ENCODE data around the gene SPHKAP. TPM values are rescaled to one million over a fixed set of nuclear protein-coding genes. Genes with fewer than 3 reads are reported as not detected.
"Not testable (repeated sequence)": the region's sequence is repeated elsewhere in the genome, so short reads cannot be mapped to it uniquely, and the experiment has no call there.

The SPHKAP gene
- total RNA-seq, 1 donor from 2014 or later, result 124 TPM

GRCh38 chr2:228105526-228106250, 75.8 kb downstream of the SPHKAP start:
- no peak for ATAC-seq
- intact Hi-C loops (cut with micrococcal nuclease), result no loop called here

GRCh38 chr2:228104215-228104614, 77.3 kb downstream of the SPHKAP start:
- no peak for DNase-seq
- intact Hi-C loops (cut with micrococcal nuclease), result no loop called here
- no peak for ATAC-seq

More at GRCh38 chr2:228105526-228106250, 75.8 kb downstream of the SPHKAP start:
- no peak for DNase-seq

GRCh38 chr2:228103379-228103778, 78.1 kb downstream of the SPHKAP start:
- intact Hi-C loops (cut with micrococcal nuclease), result no loop called here
- ATAC-seq (no peak), DNase-seq (no peak)

- no peak for ATAC-seq
- intact Hi-C loops (cut with micrococcal nuclease), result no loop called here
- DNase-seq, result no peak
Observed at GRCh38 chr2:228102949-228103348, 78.5 kb downstream of the SPHKAP start.

GRCh38 chr2:228094377-228094921, 87.0 kb downstream of the SPHKAP start:
- DNase-seq (no peak), ATAC-seq (no peak)
- intact Hi-C loops (cut with micrococcal nuclease), result no loop called here

- intact Hi-C loops (cut with micrococcal nuclease), result no loop called here
- ATAC-seq (no peak), DNase-seq (no peak)
Observed at GRCh38 chr2:228092056-228092455, 89.4 kb downstream of the SPHKAP start.

GRCh38 chr2:228086561-228086960, 94.9 kb downstream of the SPHKAP start:
- no peak for ATAC-seq
- intact Hi-C loops (cut with micrococcal nuclease), result no loop called here
- DNase-seq, result no peak

GRCh38 chr2:228084717-228085116, 96.8 kb downstream of the SPHKAP start:
- intact Hi-C loops (cut with micrococcal nuclease), result no loop called here
- DNase-seq, result no peak
- no peak for ATAC-seq

- DNase-seq, result no peak
Observed at GRCh38 chr2:228083131-228083530, 98.4 kb downstream of the SPHKAP start.

GRCh38 chr2:228082571-228082970, 98.9 kb downstream of the SPHKAP start:
- intact Hi-C loops (cut with micrococcal nuclease), result no loop called here
- no peak for DNase-seq
- no peak for ATAC-seq

More at GRCh38 chr2:228083131-228083530, 98.4 kb downstream of the SPHKAP start:
- intact Hi-C loops (cut with micrococcal nuclease), result no loop called here
- no peak for ATAC-seq

GRCh38 chr2:228079194-228079593, 102.3 kb downstream of the SPHKAP start:
- ATAC-seq (no peak), DNase-seq (no peak)

GRCh38 chr2:228076695-228077094, 104.8 kb downstream of the SPHKAP start:
- DNase-seq; ATAC-seq; intact Hi-C loops (cut with micrococcal nuclease): not testable (repeated sequence)

More at GRCh38 chr2:228079194-228079593, 102.3 kb downstream of the SPHKAP start:
- intact Hi-C loops (cut with micrococcal nuclease), result no loop called here

- no peak for ATAC-seq
- intact Hi-C loops (cut with micrococcal nuclease), result no loop called here
Observed at GRCh38 chr2:228072669-228073068, 108.8 kb downstream of the SPHKAP start.

GRCh38 chr2:228067309-228067708, 114.2 kb downstream of the SPHKAP start:
- intact Hi-C loops (cut with micrococcal nuclease), result no loop called here
- DNase-seq (no peak), ATAC-seq (no peak)

More at GRCh38 chr2:228072669-228073068, 108.8 kb downstream of the SPHKAP start:
- DNase-seq, result no peak

- ATAC-seq (no peak), DNase-seq (no peak)
- intact Hi-C loops (cut with micrococcal nuclease), result no loop called here
Observed at GRCh38 chr2:228066126-228066798, 115.2 kb downstream of the SPHKAP start.

GRCh38 chr2:228065686-228066085, 115.8 kb downstream of the SPHKAP start:
- ATAC-seq, result no peak
- no peak for DNase-seq
- intact Hi-C loops (cut with micrococcal nuclease), result no loop called here

- intact Hi-C loops (cut with micrococcal nuclease), result no loop called here
- ATAC-seq, result no peak
- DNase-seq, result no peak
Observed at GRCh38 chr2:228064796-228065315, 116.6 kb downstream of the SPHKAP start.

GRCh38 chr2:228064024-228064423, 117.5 kb downstream of the SPHKAP start:
- intact Hi-C loops (cut with micrococcal nuclease), result no loop called here
- ATAC-seq, result no peak
- no peak for DNase-seq

GRCh38 chr2:228063558-228063957, 117.9 kb downstream of the SPHKAP start:
- ATAC-seq (no peak), DNase-seq (no peak)
- intact Hi-C loops (cut with micrococcal nuclease), result no loop called here

GRCh38 chr2:228059735-228060134, 121.8 kb downstream of the SPHKAP start:
- DNase-seq (no peak), ATAC-seq (peak; percentile 85)
- intact Hi-C loops (cut with micrococcal nuclease), result loop anchor here (10.0 kb wide), 1 partner anchor 595 kb away; no protein-coding TSS in a partner anchor

Data from left ventricle myocardium superior (tissue), 1 donor.